ENCODE results near the gene CHST11.

Gene CHST11

DNA sequence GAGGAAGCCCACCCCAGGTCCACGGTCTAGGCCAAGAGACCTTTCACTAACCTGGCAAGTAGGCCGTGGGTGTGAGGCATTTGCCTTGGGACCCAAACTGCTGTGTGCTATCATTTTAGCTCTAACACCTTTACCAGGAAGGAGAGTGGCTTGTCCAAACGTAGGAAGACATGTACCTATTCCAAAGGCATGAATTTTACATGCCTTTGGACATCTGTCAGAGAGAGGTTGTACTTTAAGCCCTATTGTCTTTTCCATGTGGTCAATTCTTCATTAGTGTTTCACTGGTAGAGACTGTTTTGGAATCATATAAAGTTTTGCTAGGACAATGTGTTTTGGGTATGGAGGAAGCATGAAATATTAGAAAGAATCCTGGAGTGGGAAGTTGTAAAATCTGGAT is 352.5 kb downstream of the CHST11 start:
- no peak for DNase-seq (ENCODE audit: low read depth)

DNA sequence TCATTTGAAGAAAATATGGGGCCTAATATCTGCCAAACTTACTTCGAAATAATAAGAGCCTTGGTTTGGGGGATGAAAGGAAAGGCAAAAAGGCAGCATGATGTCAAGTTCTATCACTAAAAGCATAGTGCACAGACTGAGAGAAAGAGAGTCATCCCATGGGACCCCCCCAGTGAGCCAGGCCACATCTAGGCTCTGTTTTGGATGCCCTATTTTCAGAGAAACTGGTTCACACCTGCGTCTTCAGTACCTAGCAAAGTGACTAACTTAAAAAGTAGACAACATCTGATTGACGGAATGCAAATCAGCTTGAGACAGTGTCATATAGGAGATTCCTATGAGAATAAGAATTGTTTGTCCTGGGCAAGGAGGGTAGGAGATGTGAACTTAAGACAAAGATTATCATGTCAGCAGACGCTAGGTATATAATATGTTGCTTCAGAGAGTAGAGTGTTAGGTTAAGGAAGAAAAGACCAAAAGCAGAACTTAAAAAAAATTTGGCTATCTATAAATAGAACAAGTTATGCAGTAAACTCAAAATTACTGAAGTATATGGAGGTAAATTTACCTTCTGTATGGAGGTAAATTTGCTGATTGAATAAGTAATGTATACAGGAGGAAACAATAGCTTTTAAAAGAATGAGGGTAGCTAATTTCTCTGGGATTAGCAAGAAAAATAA is 353.1 kb downstream of the CHST11 start:
- DNase-seq (ENCODE audit: low read depth) = no peak

All from fibroblast of gingiva (primary cell).